ENCODE measurements around the gene PAGE5. TPM values are rescaled to one million over a fixed set of nuclear protein-coding genes. Genes with fewer than 3 reads are reported as not detected.

The PAGE5 gene
- total RNA-seq, 3 donors from 2014 or later, result not detected

DNA sequence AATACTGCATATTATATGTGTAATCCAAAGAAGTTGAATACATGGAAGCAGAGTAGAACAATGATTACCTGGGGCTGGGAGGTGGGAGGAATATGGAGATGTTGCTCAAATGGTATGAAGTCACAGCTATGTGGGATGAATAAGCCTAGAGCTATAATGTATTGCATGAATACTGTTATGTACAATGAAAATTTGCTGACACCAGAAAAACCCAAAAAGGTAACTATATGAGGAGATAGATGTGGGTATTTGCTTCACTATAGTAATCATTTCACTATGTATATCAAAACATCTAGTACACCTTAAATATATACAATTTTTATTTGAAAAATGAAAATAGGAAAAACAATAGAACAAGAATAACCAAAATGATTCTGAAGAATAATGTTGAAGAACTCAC lies 33.4 kb downstream of the PAGE5 start:
- intact Hi-C loops (cut with DNase I; ENCODE audit: low total_unique reads), result no loop called here
- TF ChIP-seq POLR2AphosphoS5 (IDR thresholded peaks at IDR 0.05) (no peak), POLR2A (IDR thresholded peaks at IDR 0.05) (no peak)
- TF ChIP-seq, protein P1, sequence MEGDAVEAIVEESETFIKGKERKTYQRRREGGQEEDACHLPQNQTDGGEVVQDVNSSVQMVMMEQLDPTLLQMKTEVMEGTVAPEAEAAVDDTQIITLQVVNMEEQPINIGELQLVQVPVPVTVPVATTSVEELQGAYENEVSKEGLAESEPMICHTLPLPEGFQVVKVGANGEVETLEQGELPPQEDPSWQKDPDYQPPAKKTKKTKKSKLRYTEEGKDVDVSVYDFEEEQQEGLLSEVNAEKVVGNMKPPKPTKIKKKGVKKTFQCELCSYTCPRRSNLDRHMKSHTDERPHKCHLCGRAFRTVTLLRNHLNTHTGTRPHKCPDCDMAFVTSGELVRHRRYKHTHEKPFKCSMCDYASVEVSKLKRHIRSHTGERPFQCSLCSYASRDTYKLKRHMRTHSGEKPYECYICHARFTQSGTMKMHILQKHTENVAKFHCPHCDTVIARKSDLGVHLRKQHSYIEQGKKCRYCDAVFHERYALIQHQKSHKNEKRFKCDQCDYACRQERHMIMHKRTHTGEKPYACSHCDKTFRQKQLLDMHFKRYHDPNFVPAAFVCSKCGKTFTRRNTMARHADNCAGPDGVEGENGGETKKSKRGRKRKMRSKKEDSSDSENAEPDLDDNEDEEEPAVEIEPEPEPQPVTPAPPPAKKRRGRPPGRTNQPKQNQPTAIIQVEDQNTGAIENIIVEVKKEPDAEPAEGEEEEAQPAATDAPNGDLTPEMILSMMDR (IDR thresholded peaks at IDR 0.05), result no peak
- H3K4me1 ChIP-seq, result no peaks in the 10 kb centered on the region

DNA sequence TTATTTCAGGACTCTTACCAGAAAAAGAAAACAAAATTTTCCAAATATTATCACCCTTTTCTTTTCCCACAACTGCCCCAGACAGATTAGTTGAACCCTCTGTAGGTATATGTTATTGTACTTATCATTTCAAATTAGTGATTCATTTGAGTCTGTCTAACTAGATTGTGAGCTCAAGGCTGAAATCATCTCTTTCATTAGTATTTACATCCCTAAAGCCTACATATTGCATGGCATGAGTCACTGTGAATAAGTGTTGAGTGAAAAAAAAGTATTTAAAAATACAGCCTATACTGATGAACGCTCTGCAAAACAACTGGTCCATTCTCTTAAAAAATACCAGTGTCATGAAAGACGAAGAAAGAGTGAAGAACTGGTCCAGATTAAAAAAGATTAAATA lies 40.7 kb downstream of the PAGE5 start:
- no peaks in the 10 kb centered on the region for H3K4me1 ChIP-seq
- no peak for DNase-seq (ENCODE audit: low spot score in 2 of 2)
- intact Hi-C loops (cut with DNase I; ENCODE audit: low total_unique reads), result no loop called here
- H3K4me3 ChIP-seq, result no peak overlapping the region
- peaks cover 0 to 24% of the 10 kb centered on the region in 2 donors for H3K27me3 ChIP-seq
- TF ChIP-seq, protein P1 (IDR thresholded peaks at IDR 0.05), result no peak
- TF ChIP-seq POLR2A (IDR thresholded peaks at IDR 0.05) (no peak), POLR2AphosphoS5 (IDR thresholded peaks at IDR 0.05) (no peak)
- H3K36me3 ChIP-seq, result no peaks in the 10 kb centered on the region
- no peaks in the 10 kb centered on the region for H3K9me3 ChIP-seq
- no peak overlapping the region for H3K27ac ChIP-seq

More for the DNA sequence above, 33.4 kb downstream of the PAGE5 start:
- H3K9me3 ChIP-seq, result peaks cover 1 to 3% of the 10 kb centered on the region in 2 donors
- no peak for DNase-seq (ENCODE audit: low spot score in 2 of 2)
- no peaks in the 10 kb centered on the region for H3K36me3 ChIP-seq
- no peak overlapping the region for H3K4me3 ChIP-seq
- H3K27ac ChIP-seq, result no peak overlapping the region
- H3K27me3 ChIP-seq, result peaks cover 0 to 7% of the 10 kb centered on the region in 2 donors

DNA sequence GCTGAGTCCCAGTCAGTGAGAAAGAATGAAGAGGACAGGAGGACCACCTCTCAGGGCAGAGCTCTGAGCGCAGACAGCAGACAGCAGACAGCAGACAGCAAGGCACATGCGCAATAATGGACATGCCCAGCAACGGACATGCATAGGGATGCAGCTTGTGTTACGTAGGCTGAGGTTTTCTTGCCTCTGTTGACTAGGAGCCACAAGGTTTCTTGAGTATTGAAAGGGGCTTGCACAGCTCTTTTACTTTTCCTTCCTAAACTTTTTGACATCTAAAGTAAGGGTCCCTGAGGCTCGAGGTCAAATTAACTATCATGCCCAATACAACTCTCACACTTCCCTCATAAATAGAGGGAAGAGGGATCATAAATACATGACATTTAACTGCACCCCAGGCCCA lies 44.7 kb downstream of the PAGE5 start, which contains the start of gene PAGE3:
Gene PAGE3 (minus strand): TSS at position 101 of the 400 bp plus-strand sequence. CDS start 1,013 bp downstream, outside the sequence.
- peaks cover 0 to 19% of the 10 kb centered on the region in 2 donors for H3K27me3 ChIP-seq
- no peak within 1 kb of the TSS for H3K4me3 ChIP-seq
- H3K27ac ChIP-seq, result no peak within 1 kb of the TSS
- DNase-seq (ENCODE audit: low spot score in 2 of 2), result no peak
- intact Hi-C loops (cut with DNase I; ENCODE audit: low total_unique reads), result no loop called here
- no peak for TF ChIP-seq POLR2AphosphoS5 (IDR thresholded peaks at IDR 0.05)
- no peak for TF ChIP-seq POLR2A (IDR thresholded peaks at IDR 0.05)
- H3K4me1 ChIP-seq, result no peaks in the 10 kb centered on the region
- no peaks in the 10 kb centered on the region for H3K36me3 ChIP-seq
- no peaks in the 10 kb centered on the region for H3K9me3 ChIP-seq

Other genes with a start within 250 kb of the PAGE5 start
- 10 to 100 TPM in 1 of 3 donors, 1 to 10 TPM in 2; 2.6 to 18.7 (median 3.1) TPM for gene PFKFB1, start 226.2 kb upstream of the PAGE5 start, total RNA-seq
- gene APEX2, start 220.0 kb upstream of the PAGE5 start, total RNA-seq, result 10 to 100 TPM in 2 of 3 donors, 1 to 10 TPM in 1; 6.7 to 13.2 (median 10.8) TPM
- 1 to 10 TPM in 2 of 3 donors, not detected in 1; 1.1 to 1.3 TPM for gene ALAS2, start 189.4 kb upstream of the PAGE5 start, total RNA-seq
- gene PAGE2B, start 145.3 kb upstream of the PAGE5 start, total RNA-seq, result not detected
- gene PAGE2, start 131.3 kb upstream of the PAGE5 start, total RNA-seq, result not detected
- gene PAGE3, start 44.6 kb downstream of the PAGE5 start, total RNA-seq, result not detected
- gene MAGEH1, start 231.8 kb downstream of the PAGE5 start, total RNA-seq, result 10 to 100 TPM; 23.0 to 37.4 (median 32.3) TPM

Measured in breast epithelium (tissue), 4 donors.